ENCODE data around the gene OR2AE1. TPM values are rescaled to one million over a fixed set of nuclear protein-coding genes. Genes with fewer than 3 reads are reported as not detected.

Gene OR2AE1
- total RNA-seq, 1 donor from 2014 or later: not detected

DNA sequence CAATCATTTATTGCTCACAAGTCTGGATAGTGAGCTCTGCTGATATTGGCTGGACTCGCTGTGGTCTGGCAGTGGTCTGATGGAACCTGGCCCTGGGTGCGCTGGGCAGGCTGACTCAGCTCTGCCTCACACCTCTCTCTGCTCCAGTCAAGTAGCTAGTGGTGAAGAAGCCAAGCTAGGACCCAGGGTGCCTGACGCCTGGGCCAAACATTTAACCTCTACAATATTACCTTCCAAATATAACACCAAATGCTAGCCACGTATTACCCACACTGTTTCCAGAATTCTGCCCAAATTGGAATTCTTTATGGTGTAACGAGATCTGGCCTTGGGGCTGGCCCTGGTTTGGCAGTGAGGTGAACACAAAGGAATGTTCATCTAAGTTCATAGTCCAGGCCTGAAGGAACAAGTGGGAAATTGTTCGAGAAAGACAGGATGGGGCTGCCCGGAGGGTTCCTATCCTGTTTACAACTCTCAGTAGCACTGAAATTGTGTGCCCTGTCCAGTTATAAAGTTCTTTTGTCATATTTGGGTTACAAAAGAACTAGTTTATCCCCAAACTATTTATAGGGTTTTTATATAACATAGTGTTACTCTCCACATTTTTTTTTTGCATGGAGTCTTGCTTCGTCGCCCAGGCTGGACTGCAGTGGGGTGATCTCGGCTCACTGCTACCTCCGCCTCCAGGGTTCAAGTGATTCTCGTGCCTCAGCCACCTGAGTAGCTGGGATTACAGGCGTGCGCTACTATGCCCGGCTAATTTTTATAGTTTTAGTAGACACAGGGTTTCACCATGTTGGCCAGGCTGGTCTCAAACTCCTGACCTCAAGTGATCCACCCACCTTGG is 16.3 kb downstream of the OR2AE1 start:
- Mint-ChIP-seq H3K27me3 (peaks cover 4% of the 10 kb centered on the region), H3K9me3 (ENCODE audit: low read depth) (no peaks in the 10 kb centered on the region), H3K4me3 (ENCODE audit: low read depth) (no peak overlapping the region), H3K27ac (no peak overlapping the region), H3K36me3 (ENCODE audit: insufficient read depth) (no peaks in the 10 kb centered on the region), H3K4me1 (ENCODE audit: low read depth) (peaks cover 1% of the 10 kb centered on the region)
- no peak for DNase-seq (ENCODE audit: low spot score, unreplicated experiment)
- no peak for TF ChIP-seq CTCF (IDR thresholded peaks at IDR 0.05; ENCODE audit: unreplicated experiment)

GRCh38 chr7:99855236-99855635 is 21.6 kb downstream of the OR2AE1 start:
- Mint-ChIP-seq H3K27ac (no peak overlapping the region), H3K27me3 (no peaks in the 10 kb centered on the region), H3K4me3 (ENCODE audit: low read depth) (no peak overlapping the region), H3K4me1 (ENCODE audit: low read depth) (no peaks in the 10 kb centered on the region), H3K36me3 (ENCODE audit: insufficient read depth) (no peaks in the 10 kb centered on the region), H3K9me3 (ENCODE audit: low read depth) (no peaks in the 10 kb centered on the region)
- no peak for DNase-seq (ENCODE audit: low spot score, unreplicated experiment)
- TF ChIP-seq CTCF (IDR thresholded peaks at IDR 0.05; ENCODE audit: unreplicated experiment): no peak

DNA sequence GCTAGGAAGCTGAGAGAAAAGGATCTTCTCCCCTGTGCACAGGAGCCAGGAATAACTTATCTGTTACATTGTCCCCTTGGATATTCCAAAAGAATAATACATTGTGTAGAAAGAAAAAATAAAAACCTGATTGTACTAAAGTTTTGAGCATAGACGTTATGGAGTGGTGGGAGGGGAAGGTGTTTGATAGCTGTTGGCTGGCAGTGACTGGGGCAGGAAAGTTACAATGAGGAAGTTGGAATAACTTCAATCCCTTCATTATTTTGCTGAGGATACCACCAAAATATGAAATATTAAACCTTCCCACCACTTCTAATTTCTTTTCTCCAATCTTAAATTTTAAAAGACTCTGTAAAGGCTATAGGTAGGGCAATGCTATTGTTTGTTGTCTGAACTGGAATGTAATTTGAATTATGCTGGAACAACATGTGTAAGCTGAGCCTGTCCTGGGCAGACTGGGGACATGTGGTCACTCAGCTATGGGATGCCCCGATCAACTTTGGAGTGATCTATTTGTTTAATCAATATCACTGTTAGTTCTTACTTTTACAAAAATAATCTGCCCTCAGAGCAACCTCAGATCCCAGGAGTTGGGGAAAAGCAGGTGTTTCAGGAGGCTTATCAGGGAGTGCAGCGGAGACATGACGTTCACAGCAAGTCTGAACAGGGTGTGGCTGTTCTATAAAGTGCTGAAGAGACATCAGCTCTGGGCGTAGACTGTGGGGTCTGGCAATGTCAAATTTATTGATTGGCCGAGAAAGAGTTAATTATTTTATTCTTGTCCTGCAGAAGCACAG is 28.2 kb downstream of the OR2AE1 start:
- Mint-ChIP-seq H3K36me3 (ENCODE audit: insufficient read depth) (no peaks in the 10 kb centered on the region), H3K4me1 (ENCODE audit: low read depth) (peaks cover 2% of the 10 kb centered on the region), H3K27ac (no peak overlapping the region), H3K27me3 (no peaks in the 10 kb centered on the region), H3K9me3 (ENCODE audit: low read depth) (no peaks in the 10 kb centered on the region), H3K4me3 (ENCODE audit: low read depth) (no peak overlapping the region)
- no peak for DNase-seq (ENCODE audit: low spot score, unreplicated experiment)
- TF ChIP-seq CTCF (IDR thresholded peaks at IDR 0.05; ENCODE audit: unreplicated experiment): no peak

DNA sequence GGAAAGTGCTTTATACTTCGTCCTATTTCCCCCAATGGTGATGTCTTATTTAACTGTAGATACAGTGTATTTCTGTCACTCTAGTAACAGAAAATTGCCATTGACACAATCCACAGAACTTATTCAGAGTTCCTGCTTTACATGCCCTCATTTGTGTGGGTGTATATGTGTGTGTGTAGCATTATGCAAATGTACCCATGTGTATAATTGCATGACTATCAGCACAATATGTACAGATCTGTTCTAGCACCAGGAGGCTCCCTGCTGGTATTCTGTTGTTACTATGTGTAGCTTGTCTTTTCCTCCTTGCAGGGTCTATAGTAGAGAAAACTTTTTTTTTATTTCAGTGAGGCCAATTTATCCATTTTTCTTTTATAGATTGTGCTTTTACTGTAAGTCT is 32.5 kb downstream of the OR2AE1 start:
- Mint-ChIP-seq H3K27ac (no peak overlapping the region), H3K27me3 (no peaks in the 10 kb centered on the region), H3K4me1 (ENCODE audit: low read depth) (peaks cover 11% of the 10 kb centered on the region), H3K9me3 (ENCODE audit: low read depth) (no peaks in the 10 kb centered on the region), H3K4me3 (ENCODE audit: low read depth) (no peak overlapping the region), H3K36me3 (ENCODE audit: insufficient read depth) (no peaks in the 10 kb centered on the region)
- TF ChIP-seq CTCF (IDR thresholded peaks at IDR 0.05; ENCODE audit: unreplicated experiment): no peak
- no peak for DNase-seq (ENCODE audit: low spot score, unreplicated experiment)

DNA sequence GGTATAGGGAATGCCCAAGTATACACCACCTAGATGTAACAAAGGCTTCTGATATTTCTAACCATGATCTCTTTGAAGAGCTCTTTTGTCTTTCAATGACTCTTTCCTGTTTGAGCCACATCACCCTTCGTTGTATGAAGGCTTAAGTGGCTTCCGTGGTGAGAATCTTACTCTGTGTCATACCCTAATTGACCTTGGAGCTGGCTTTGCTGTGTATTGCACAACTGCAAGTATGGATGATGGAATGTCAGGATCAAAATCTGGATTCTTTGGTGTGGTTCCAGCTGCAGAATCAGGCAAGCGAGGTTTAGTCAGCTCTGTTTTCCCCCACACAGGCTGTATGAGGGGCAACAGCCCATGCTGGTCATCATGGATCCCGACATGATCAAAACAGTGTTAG is 33.0 kb downstream of the OR2AE1 start:
- H3K4me1 Mint-ChIP-seq (ENCODE audit: low read depth): peaks cover 13% of the 10 kb centered on the region
- no peaks in the 10 kb centered on the region for H3K36me3 Mint-ChIP-seq (ENCODE audit: insufficient read depth)
- no peak for DNase-seq (ENCODE audit: low spot score, unreplicated experiment)
- no peak for TF ChIP-seq CTCF (IDR thresholded peaks at IDR 0.05; ENCODE audit: unreplicated experiment)
- no peak overlapping the region for H3K4me3 Mint-ChIP-seq (ENCODE audit: low read depth)
- H3K27me3 Mint-ChIP-seq: no peaks in the 10 kb centered on the region
- no peak overlapping the region for H3K27ac Mint-ChIP-seq
- no peaks in the 10 kb centered on the region for H3K9me3 Mint-ChIP-seq (ENCODE audit: low read depth)

Data from progenitor cell of endocrine pancreas (in vitro differentiated cells).